GM23338 (cell line): ENCODE data around the gene RUNX1. TPM values are rescaled to one million over a fixed set of nuclear protein-coding genes. Genes with fewer than 3 reads are reported as not detected.

ENCODE experiments used
- ATAC-seq: fragments of 200-7000 bp; cut with Tn5 transposase; 3 replicates; pipeline ENCODE4 v1.9.1; 2020
- DNase-seq: peaks from one replicate; pipeline ENCODE4 v3.0.0-alpha.2; 2015; ENCODE audit warnings: low spot score
- H2AFZ ChIP-seq: fragments of 200-600 bp; sonication (generic); 2 replicates; pipeline ENCODE4 v1.8.0; 2016; ENCODE audit warnings: antibody characterized with exemption, mild to moderate bottlenecking, moderate library complexity
- H3F3A ChIP-seq: fragments of 200-600 bp; sonication (generic); replicated peaks from 2 replicates; pipeline ENCODE4 v1.8.0; 2017; ENCODE audit warnings: antibody characterized with exemption, mixed run types, low read depth
- H3K27ac ChIP-seq: fragments of 200-600 bp; sonication (generic); 2 replicates; pipeline ENCODE4 v1.6.1; 2016; ENCODE audit warnings: low read depth
- H3K27me3 ChIP-seq: fragments of 200-600 bp; sonication (generic); 2 replicates; pipeline ENCODE4 v1.8.0; 2016; ENCODE audit warnings: mild to moderate bottlenecking, mixed run types, moderate library complexity; ENCODE audit not compliant: insufficient read depth
- H3K36me3 ChIP-seq: fragments of 200-600 bp; sonication (generic); 2 replicates; pipeline ENCODE4 v1.8.0; 2016; ENCODE audit warnings: mild to moderate bottlenecking; ENCODE audit not compliant: insufficient read depth
- H3K4me1 ChIP-seq: fragments of 200-600 bp; sonication (generic); 2 replicates; pipeline ENCODE4 v1.8.0; 2016; ENCODE audit warnings: mild to moderate bottlenecking, moderate library complexity; ENCODE audit not compliant: insufficient read depth
- H3K4me2 ChIP-seq: fragments of 200-600 bp; sonication (generic); 2 replicates; pipeline ENCODE4 v1.7.1; 2017; ENCODE audit warnings: mixed run types
- H3K4me3 ChIP-seq: fragments of 200-600 bp; sonication (generic); 2 replicates; pipeline ENCODE4 v1.6.1; 2016; ENCODE audit warnings: mixed run types
- H3K79me2 ChIP-seq: fragments of 200-600 bp; sonication (generic); replicated peaks from 2 replicates; pipeline ENCODE4 v1.8.0; 2017; ENCODE audit warnings: mild to moderate bottlenecking; ENCODE audit not compliant: insufficient read depth
- H3K9me2 ChIP-seq: fragments of 200-600 bp; sonication (generic); 2 replicates; pipeline ENCODE4 v1.8.0; 2017; ENCODE audit not compliant: insufficient read depth
- H4K20me1 ChIP-seq: fragments of 200-600 bp; sonication (generic); replicated peaks from 2 replicates; pipeline ENCODE4 v1.8.0; 2017; ENCODE audit warnings: mild to moderate bottlenecking; ENCODE audit not compliant: insufficient read depth
- H3K27ac Mint-ChIP-seq: 2 replicates; pipeline ENCODE4 v1.8.0; 2020; ENCODE audit warnings: inconsistent platforms, mild to moderate bottlenecking, moderate library complexity, mixed read lengths
- H3K27me3 Mint-ChIP-seq: 3 replicates; pipeline ENCODE4 v1.8.0; 2022; ENCODE audit warnings: low read depth, mild to moderate bottlenecking, moderate library complexity, mixed read lengths, inconsistent platforms; ENCODE audit not compliant: insufficient read depth, poor library complexity
- H3K36me3 Mint-ChIP-seq: 3 replicates; pipeline ENCODE4 v1.8.0; 2021; ENCODE audit warnings: low read depth, mild to moderate bottlenecking, inconsistent platforms, moderate library complexity, mixed read lengths
- H3K4me1 Mint-ChIP-seq: 3 replicates; pipeline ENCODE4 v1.8.0; 2020; ENCODE audit warnings: mild to moderate bottlenecking, inconsistent platforms, mixed read lengths
- H3K4me3 Mint-ChIP-seq: 3 replicates; pipeline ENCODE4 v1.8.0; 2021; ENCODE audit warnings: moderate library complexity, mild to moderate bottlenecking, inconsistent platforms, mixed read lengths
- H3K9me3 Mint-ChIP-seq: 3 replicates; pipeline ENCODE4 v1.8.0; 2020; ENCODE audit warnings: moderate library complexity, mild to moderate bottlenecking, inconsistent platforms, mixed read lengths
- CREB1 ChIP-seq: fragments of 250-450 bp; sonication (Bioruptor Pico); IDR thresholded peaks from 2 replicates; pipeline ENCODE4 v1.5.0; 2020; ENCODE audit warnings: low read depth, mild to moderate bottlenecking, moderate library complexity
- EZH2 ChIP-seq: fragments of 200-600 bp; sonication (generic); IDR thresholded peaks from one replicate; pipeline ENCODE4 v1.8.0; 2017; ENCODE audit warnings: antibody characterized with exemption, mild to moderate bottlenecking, low read depth; ENCODE audit not compliant: unreplicated experiment
- EZH2phosphoT487 ChIP-seq: fragments of 200-600 bp; sonication (generic); IDR thresholded peaks from one replicate; pipeline ENCODE4 v1.8.1; 2018; ENCODE audit warnings: antibody characterized with exemption; ENCODE audit not compliant: unreplicated experiment
- JUNB ChIP-seq: IDR thresholded peaks from one replicate; pipeline ENCODE4 v1.6.1; 2016; ENCODE audit warnings: antibody characterized with exemption; ENCODE audit not compliant: unreplicated experiment
- NANOG ChIP-seq: IDR thresholded peaks from 2 replicates; pipeline ENCODE4 v1.6.1; 2016; ENCODE audit warnings: antibody characterized with exemption, borderline replicate concordance
- POLR2AphosphoS5 ChIP-seq: IDR thresholded peaks from 2 replicates; pipeline ENCODE4 v1.6.1; 2016; ENCODE audit warnings: antibody characterized with exemption, low read depth
- STAT1 ChIP-seq: IDR thresholded peaks from one replicate; pipeline ENCODE4 v1.6.1; 2016; ENCODE audit warnings: antibody characterized with exemption; ENCODE audit not compliant: unreplicated experiment
- ZNF114 ChIP-seq: fragments of 250-450 bp; sonication (Bioruptor Pico); IDR thresholded peaks from 2 replicates; pipeline ENCODE4 v1.5.0; 2020; ENCODE audit warnings: mild to moderate bottlenecking, moderate library complexity
- ZNF331 ChIP-seq: fragments of 250-450 bp; sonication (Bioruptor Pico); IDR thresholded peaks from 2 replicates; pipeline ENCODE4 v1.5.0; 2020; ENCODE audit warnings: low read depth, mild to moderate bottlenecking, moderate library complexity
- polyA plus RNA-seq: library from polyadenylated mRNA; unstranded; fragments of >200 nt; fragmentation: Nextera tagmentation; extraction: Ambion mirVana; gene quantifications from 2 replicates; pipeline ENCODE4 v1.2.1, GENCODE V29; 2016
- total RNA-seq: library from RNA; depleted of rRNA; stranded (reverse); fragments of >200 nt; shearing (Covaris generic); gene quantifications from 2 replicates; pipeline ENCODE4 v1.2.3, GENCODE V29; 2014
- TF ChIP-seq, protein P1 (sequence below): fragments of 250-450 bp; sonication (Bioruptor Pico); IDR thresholded peaks from 2 replicates; pipeline ENCODE4 v1.5.0; 2020; ENCODE audit warnings: mild to moderate bottlenecking, moderate library complexity
- TF ChIP-seq, protein P2 (sequence below): IDR thresholded peaks from 2 replicates; pipeline ENCODE4 v1.6.1; 2016; ENCODE audit warnings: antibody characterized with exemption
- TF ChIP-seq, protein P3 (sequence below), 2 experiments: fragments of 200-600 bp in 1 of 2; sonication (generic) in 1 of 2; conservative IDR thresholded peaks; 2 replicates each; pipeline versions ENCODE4 v1.5.1 to v1.6.1; 2016 to 2017; ENCODE audit warnings: antibody characterized with exemption in 2 of 2, low read depth in 2 of 2, mild to moderate bottlenecking in 2 of 2, moderate library complexity in 1 of 2
- TF ChIP-seq, protein P4 (sequence below): IDR thresholded peaks from one replicate; pipeline ENCODE4 v1.6.1; 2018; ENCODE audit warnings: antibody characterized with exemption; ENCODE audit not compliant: unreplicated experiment

The RUNX1 gene
- total and polyA plus RNA-seq, 2 experiments from 2014 or later, result 0.29 to 1.1 TPM

DNA sequence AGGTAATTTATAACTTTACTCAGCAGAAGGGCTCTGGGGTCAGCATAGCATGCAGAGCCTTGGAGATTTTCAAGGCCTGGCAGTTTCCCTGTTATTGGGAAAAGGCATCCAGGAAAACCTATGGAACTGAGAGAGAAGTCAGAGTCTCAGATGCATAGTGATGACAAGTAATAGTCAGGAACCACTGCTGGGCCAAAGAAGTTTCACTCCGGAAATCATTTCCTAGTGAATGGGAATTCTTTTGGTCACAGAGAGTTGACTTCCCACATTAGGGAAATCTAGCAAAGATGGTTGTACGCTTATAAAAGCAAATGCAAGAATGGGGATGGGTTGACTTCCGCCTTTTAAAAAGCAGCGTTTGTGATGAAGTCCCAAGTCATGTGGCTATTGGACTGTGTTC, 28.4 kb upstream of the RUNX1 start:
- H3K27ac Mint-ChIP-seq, result no peak overlapping the region
- Histone ChIP-seq H3F3A (no peaks in the 10 kb centered on the region), H2AFZ (no peak overlapping the region), H3K9me2 (no peaks in the 10 kb centered on the region; the same call in 1 of the 2 replicates), H3K36me3 (no peaks in the 10 kb centered on the region), H3K4me2 (no peak overlapping the region), H3K27me3 (no peaks in the 10 kb centered on the region), H3K4me3 (no peak overlapping the region), H3K4me1 (no peaks in the 10 kb centered on the region), H3K27ac (no peak overlapping the region), H3K79me2 (no peaks in the 10 kb centered on the region), H4K20me1 (no peaks in the 10 kb centered on the region)
- TF ChIP-seq, protein P1, sequence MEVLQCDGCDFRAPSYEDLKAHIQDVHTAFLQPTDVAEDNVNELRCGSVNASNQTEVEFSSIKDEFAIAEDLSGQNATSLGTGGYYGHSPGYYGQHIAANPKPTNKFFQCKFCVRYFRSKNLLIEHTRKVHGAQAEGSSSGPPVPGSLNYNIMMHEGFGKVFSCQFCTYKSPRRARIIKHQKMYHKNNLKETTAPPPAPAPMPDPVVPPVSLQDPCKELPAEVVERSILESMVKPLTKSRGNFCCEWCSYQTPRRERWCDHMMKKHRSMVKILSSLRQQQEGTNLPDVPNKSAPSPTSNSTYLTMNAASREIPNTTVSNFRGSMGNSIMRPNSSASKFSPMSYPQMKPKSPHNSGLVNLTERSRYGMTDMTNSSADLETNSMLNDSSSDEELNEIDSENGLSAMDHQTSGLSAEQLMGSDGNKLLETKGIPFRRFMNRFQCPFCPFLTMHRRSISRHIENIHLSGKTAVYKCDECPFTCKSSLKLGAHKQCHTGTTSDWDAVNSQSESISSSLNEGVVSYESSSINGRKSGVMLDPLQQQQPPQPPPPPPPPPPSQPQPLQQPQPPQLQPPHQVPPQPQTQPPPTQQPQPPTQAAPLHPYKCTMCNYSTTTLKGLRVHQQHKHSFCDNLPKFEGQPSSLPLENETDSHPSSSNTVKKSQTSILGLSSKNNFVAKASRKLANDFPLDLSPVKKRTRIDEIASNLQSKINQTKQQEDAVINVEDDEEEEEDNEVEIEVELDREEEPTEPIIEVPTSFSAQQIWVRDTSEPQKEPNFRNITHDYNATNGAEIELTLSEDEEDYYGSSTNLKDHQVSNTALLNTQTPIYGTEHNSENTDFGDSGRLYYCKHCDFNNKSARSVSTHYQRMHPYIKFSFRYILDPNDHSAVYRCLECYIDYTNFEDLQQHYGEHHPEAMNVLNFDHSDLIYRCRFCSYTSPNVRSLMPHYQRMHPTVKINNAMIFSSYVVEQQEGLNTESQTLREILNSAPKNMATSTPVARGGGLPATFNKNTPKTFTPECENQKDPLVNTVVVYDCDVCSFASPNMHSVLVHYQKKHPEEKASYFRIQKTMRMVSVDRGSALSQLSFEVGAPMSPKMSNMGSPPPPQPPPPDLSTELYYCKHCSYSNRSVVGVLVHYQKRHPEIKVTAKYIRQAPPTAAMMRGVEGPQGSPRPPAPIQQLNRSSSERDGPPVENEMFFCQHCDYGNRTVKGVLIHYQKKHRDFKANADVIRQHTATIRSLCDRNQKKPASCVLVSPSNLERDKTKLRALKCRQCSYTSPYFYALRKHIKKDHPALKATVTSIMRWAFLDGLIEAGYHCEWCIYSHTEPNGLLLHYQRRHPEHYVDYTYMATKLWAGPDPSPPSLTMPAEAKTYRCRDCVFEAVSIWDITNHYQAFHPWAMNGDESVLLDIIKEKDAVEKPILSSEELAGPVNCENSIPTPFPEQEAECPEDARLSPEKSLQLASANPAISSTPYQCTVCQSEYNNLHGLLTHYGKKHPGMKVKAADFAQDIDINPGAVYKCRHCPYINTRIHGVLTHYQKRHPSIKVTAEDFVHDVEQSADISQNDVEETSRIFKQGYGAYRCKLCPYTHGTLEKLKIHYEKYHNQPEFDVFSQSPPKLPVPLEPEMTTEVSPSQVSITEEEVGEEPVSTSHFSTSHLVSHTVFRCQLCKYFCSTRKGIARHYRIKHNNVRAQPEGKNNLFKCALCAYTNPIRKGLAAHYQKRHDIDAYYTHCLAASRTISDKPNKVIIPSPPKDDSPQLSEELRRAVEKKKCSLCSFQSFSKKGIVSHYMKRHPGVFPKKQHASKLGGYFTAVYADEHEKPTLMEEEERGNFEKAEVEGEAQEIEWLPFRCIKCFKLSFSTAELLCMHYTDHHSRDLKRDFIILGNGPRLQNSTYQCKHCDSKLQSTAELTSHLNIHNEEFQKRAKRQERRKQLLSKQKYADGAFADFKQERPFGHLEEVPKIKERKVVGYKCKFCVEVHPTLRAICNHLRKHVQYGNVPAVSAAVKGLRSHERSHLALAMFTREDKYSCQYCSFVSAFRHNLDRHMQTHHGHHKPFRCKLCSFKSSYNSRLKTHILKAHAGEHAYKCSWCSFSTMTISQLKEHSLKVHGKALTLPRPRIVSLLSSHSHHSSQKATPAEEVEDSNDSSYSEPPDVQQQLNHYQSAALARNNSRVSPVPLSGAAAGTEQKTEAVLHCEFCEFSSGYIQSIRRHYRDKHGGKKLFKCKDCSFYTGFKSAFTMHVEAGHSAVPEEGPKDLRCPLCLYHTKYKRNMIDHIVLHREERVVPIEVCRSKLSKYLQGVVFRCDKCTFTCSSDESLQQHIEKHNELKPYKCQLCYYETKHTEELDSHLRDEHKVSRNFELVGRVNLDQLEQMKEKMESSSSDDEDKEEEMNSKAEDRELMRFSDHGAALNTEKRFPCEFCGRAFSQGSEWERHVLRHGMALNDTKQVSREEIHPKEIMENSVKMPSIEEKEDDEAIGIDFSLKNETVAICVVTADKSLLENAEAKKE (CRISPR knock-in tag), result no peak
- TF ChIP-seq, protein P2, sequence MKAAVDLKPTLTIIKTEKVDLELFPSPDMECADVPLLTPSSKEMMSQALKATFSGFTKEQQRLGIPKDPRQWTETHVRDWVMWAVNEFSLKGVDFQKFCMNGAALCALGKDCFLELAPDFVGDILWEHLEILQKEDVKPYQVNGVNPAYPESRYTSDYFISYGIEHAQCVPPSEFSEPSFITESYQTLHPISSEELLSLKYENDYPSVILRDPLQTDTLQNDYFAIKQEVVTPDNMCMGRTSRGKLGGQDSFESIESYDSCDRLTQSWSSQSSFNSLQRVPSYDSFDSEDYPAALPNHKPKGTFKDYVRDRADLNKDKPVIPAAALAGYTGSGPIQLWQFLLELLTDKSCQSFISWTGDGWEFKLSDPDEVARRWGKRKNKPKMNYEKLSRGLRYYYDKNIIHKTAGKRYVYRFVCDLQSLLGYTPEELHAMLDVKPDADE, result no peak
- TF ChIP-seq ZNF114 (CRISPR knock-in tag) (no peak), STAT1 (no peak), EZH2phosphoT487 (no peak), JUNB (no peak), EZH2 (no peak), NANOG (no peak), CREB1 (CRISPR knock-in tag) (no peak), POLR2AphosphoS5 (no peak), ZNF331 (CRISPR knock-in tag) (no peak)
- TF ChIP-seq, protein P3, sequence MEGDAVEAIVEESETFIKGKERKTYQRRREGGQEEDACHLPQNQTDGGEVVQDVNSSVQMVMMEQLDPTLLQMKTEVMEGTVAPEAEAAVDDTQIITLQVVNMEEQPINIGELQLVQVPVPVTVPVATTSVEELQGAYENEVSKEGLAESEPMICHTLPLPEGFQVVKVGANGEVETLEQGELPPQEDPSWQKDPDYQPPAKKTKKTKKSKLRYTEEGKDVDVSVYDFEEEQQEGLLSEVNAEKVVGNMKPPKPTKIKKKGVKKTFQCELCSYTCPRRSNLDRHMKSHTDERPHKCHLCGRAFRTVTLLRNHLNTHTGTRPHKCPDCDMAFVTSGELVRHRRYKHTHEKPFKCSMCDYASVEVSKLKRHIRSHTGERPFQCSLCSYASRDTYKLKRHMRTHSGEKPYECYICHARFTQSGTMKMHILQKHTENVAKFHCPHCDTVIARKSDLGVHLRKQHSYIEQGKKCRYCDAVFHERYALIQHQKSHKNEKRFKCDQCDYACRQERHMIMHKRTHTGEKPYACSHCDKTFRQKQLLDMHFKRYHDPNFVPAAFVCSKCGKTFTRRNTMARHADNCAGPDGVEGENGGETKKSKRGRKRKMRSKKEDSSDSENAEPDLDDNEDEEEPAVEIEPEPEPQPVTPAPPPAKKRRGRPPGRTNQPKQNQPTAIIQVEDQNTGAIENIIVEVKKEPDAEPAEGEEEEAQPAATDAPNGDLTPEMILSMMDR (conservative IDR thresholded peaks at IDR 0.05; ENCODE audit: low read depth in 2 of 2), result no peak
- TF ChIP-seq, protein P4, sequence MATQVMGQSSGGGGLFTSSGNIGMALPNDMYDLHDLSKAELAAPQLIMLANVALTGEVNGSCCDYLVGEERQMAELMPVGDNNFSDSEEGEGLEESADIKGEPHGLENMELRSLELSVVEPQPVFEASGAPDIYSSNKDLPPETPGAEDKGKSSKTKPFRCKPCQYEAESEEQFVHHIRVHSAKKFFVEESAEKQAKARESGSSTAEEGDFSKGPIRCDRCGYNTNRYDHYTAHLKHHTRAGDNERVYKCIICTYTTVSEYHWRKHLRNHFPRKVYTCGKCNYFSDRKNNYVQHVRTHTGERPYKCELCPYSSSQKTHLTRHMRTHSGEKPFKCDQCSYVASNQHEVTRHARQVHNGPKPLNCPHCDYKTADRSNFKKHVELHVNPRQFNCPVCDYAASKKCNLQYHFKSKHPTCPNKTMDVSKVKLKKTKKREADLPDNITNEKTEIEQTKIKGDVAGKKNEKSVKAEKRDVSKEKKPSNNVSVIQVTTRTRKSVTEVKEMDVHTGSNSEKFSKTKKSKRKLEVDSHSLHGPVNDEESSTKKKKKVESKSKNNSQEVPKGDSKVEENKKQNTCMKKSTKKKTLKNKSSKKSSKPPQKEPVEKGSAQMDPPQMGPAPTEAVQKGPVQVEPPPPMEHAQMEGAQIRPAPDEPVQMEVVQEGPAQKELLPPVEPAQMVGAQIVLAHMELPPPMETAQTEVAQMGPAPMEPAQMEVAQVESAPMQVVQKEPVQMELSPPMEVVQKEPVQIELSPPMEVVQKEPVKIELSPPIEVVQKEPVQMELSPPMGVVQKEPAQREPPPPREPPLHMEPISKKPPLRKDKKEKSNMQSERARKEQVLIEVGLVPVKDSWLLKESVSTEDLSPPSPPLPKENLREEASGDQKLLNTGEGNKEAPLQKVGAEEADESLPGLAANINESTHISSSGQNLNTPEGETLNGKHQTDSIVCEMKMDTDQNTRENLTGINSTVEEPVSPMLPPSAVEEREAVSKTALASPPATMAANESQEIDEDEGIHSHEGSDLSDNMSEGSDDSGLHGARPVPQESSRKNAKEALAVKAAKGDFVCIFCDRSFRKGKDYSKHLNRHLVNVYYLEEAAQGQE, result no peak
- H3K27me3 Mint-ChIP-seq, result peaks cover 8% of the 10 kb centered on the region
- DNase-seq (no peak), ATAC-seq (no peak)
- H3K36me3 Mint-ChIP-seq, result no peaks in the 10 kb centered on the region
- H3K9me3 Mint-ChIP-seq, result no peaks in the 10 kb centered on the region
- no peaks in the 10 kb centered on the region for H3K4me1 Mint-ChIP-seq
- no peak overlapping the region for H3K4me3 Mint-ChIP-seq
